HG03432 (cell line): Measurements from ENCODE around the gene KCNG3.
"Not testable (repeated sequence)": the region's sequence is repeated elsewhere in the genome, so short reads cannot be mapped to it uniquely, and the experiment has no call there.

Experiments
- ATAC-seq: cut with Tn5 transposase; IDR thresholded peaks from one replicate; pipeline ENCODE4 v1.9.1; 2021; ENCODE audit warnings: mild to moderate bottlenecking, moderate library complexity; ENCODE audit not compliant: unreplicated experiment

Gene KCNG3

DNA sequence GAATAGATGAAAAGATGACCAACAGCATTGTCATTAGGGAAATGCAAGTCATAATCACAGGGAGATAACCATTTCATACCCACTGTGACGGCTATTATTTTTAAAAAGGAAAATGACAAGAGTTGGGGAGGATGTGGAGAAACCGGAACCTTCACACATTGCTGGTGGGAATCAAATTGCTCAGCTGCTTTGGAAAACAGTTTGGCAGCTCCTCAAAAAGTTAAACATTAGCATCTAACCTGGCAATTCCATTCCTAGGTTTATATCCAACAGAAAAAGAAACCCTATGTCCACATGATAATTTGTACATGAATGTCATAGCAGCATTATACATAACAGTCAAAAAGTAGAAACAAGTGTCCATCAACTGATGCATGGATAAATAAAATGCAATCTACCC is 58.2 kb downstream of the KCNG3 start:
- no peak for ATAC-seq

DNA sequence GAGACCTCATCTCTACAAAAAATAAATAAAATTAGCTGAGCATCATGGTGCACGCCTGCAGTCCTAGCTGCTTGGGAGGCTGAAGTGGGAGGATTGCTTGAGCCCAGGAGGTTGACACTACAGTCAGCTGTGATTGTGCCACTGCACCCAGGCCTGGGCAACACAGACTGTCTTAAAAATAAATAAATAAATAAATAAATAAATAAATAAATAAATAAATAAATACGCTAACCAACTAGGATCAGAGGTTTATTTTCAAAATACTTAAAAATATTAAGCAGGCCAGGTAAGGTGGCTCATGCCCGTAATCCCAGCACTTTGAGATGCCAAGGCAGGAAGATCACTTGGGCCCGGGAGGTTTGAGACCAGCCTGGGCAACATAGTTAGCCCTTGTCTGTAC is 63.6 kb downstream of the KCNG3 start:
- no peak for ATAC-seq

DNA sequence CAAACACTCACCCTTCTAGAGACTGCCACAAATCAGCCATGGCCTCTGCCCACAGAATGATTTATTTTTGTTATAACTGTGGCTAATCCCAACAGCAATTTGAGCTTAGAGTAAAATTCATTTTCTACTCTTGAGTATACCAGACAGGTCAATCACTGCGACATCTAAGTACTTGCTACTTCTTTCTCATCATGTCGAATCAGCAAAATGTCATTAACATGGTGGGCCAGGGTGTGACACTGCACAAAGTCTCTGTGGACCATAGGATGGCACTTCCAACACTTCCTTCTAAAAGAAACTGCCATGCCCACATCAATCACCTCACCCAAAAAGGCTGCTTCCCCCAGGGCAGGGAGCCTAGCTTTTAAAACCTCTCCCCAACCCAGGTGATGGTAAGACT is 64.4 kb downstream of the KCNG3 start:
- no peak for ATAC-seq

DNA sequence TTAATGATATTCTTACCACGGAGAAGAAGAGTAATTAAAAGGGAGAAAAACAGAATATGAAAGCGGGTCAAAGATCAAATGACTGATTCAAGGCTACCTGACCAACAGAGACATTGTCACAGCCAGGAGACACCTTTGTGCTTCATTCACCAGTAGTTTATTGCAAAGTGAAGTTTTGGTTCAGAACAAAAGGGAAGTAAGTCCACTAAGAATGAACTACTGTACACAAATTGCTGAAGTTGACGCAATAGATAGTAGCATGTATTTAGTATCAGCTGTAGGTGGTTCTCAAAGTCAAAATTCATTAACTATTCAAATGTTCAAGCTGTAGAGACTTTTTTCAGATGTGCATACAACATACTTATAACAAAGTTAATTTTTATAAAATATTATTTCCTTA is 68.1 kb downstream of the KCNG3 start:
- no peak for ATAC-seq

DNA sequence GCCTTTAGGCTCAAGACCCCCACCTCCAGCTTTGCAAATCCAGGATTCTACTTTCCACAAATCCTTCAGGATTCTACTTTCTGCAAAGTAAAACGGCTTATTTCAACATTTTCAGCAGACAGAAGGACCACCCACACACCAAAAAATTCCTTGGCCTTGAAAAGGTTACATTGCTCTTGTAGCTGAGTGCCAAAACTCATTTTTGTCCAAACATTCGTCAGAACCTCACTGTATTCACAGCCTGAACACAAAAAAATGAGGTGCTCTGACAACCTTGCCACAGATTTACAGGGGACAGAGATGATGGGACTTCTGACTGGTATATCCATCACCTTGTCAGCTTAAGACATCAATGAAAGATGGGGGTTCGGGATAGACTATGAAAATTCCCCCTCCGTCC is 69.7 kb downstream of the KCNG3 start:
- ATAC-seq: no peak

DNA sequence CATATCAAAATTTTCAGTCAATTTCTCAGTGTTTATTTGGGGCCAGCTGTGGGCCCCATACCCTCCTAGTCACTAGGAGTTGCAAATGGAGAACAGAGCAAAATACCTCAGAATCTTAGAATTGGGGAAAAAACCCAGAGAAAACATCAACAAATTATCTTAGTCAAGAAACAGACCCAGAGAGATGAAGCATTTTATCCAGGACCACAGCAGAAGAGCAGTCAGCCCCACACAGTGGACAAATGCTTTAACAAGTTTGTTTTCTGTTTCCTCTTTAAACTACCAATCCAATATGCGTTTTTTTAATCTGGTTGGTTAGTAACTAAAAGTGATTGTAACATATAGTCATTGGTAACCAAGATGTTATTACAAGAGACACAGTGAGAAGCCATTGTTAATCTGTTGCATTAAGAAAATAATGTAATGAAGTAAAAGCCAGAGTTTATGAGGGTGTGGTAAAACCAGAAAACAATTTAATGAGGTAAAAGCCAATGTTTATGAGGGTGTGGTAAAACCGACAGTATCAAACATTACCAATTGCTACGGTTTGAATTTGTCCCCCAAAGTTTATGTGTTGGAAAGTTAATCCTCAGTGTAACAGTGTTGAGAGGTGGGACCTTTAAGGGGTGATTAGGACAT is 72.1 kb downstream of the KCNG3 start:
- no peak for ATAC-seq

DNA sequence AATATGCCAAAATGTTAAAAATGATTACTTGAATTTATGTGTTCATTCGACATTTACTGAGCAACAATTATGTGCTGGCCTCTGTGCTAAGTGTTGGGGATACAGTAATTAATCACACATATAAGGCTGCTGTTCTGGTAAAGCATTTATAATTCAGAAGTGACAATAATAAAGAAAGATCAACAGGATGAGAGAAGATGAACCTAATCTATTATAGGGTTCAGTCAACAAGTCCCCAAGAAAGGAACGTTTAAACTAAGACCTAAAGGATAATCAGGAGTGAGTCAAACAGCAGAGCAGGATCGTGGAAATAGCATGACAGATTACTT is 72.7 kb downstream of the KCNG3 start:
- ATAC-seq: no peak

DNA sequence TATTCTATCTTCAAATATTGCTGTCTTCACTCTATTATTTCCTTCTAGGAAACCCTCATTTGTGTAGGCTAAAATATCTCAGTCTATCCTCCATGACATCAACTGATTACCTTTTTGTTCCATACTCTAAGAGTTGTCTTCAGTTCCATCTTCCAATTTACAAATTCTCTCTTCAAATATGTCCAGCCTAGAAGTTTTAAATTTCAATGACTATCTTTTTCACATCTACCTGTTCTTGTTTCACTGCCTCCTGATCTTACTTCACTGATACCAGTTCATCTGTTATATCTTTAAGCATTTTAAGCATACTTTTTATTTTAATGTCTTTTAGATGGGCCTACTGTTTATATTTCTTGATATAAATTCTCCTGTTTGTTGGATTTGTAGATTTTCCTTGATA is 79.1 kb downstream of the KCNG3 start:
- ATAC-seq: no peak

DNA sequence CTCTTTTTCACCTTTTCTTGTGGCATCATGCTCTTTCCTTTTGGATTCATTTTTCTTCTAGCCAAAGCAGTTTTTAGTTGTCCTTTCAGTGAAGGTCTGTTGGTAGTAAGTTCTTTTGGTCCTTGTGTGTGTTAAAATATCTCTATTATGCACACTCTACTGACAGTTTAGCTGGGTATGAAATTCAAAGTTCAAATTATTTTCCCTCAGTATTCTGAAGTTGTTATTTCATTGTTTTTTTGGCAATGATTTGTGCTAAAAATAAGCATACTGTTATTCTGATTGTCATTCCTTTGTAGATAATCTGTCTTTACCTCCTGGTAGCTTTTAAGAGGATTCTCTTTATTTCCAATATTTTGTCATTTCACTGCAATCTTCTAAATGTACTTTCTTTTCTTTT is 79.6 kb downstream of the KCNG3 start:
- no peak for ATAC-seq

DNA sequence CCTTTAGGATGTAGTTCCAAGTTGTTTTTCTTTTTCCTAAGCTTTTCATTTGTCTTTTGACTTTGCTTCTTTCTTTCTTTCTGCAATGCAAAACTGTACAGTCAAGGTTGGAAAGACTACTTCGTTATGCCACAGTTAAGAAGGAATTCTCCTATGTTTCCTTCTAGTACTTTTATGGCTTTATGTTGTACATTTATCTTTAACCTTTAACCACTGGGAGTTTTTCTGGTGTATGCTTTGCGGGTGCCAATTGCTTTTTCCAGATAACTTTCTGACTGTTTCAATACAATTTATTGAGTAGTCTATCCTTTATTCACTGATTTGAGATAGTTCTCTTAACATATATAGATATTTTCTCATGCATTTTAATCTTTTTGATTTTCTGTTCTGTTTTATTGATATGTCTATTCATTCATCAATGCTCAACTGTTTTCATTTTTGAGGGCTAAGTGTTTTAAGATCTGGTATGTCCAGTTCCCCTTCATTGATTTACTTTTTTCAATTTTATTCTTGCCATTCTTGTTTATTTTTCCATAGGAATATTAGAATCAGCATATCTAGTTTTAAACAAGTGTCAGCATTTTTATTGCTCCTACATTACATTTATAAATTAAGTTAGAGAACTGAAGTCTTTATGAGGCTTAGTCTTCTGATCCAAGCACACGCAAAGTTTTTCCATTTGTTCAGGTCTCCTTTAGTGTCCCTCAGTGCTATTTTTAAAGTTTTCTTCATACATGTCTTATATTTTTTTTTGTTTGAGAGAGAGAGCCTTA is 82.9 kb downstream of the KCNG3 start:
- no peak for ATAC-seq

DNA sequence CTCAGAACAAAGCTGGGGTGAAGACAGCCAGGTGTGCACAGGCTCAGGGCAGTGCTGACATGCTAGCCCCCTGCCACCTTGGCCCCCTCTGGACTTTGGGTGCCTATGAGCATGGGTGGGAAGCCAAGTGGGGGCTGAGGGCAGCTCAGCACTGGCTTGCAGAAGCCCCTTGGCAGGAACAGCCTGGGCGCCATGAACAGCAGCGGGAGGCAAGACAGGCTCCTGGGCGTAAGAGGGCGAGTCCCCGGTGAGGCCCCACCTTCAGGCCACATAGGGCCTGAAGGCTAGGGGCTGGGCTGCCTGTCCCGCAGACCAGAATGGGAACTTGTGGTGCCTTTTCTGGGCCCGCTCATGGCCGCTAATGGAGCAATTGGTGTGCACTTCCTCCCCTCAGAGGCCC is 85.8 kb downstream of the KCNG3 start:
- no peak for ATAC-seq

DNA sequence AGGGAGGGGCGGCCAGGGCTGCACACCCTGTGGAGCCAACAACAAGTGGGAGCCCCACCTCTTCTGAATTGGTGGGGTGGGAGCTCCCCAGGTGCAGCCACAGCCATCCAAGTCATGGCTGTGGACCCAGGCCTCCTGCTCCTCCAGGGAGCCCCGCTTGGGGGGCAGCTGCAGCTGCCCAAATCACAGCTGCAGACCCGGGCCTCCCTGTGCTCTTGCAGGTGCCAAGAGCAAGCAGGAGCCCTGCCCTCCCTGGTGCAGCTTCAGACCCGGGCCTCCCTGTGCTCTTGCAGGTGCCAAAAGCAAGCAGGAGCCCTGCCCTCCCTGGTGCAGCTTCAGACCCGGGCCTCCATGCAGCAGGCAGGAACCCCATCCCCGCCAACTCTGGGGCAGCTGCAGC is 86.3 kb downstream of the KCNG3 start:
- no peak for ATAC-seq

DNA sequence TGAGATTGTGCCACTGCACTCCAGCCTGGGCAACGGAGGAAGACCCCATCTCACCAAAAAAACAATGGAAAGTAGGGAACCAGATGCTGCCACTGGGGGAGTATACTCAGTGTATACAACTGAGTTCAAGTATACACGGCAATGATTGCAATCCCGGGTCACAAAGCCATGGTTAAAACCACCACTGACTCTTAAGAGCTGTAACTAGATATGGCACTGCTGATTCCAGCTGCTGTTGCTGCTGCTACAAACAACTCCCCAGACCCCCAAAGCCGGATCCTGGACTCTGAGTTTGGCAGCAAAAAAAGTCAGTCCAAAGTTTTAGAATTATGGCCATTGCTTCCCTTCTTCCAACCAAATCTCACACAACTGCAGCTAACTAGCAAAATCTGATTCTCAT is 89.1 kb downstream of the KCNG3 start:
- no peak for ATAC-seq

DNA sequence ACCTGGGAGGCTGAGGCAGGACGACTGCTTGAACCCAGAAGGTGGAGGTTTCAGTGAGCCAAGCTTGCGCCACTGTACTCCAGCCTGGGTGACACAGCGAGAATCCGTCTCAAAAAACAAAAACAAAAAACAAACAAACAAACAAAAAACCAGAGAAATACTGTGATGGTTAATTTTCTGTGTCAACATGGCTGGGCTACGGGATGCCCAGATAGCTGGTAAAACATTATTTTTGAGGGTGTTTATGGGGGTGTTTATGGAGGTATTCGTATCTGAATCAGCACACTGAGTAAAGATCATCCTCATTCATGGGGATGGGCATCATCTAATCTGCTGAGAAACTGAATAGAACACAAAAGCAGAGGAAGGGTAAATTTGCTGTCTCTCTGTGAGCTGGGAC is 92.0 kb downstream of the KCNG3 start:
- ATAC-seq: no peak

DNA sequence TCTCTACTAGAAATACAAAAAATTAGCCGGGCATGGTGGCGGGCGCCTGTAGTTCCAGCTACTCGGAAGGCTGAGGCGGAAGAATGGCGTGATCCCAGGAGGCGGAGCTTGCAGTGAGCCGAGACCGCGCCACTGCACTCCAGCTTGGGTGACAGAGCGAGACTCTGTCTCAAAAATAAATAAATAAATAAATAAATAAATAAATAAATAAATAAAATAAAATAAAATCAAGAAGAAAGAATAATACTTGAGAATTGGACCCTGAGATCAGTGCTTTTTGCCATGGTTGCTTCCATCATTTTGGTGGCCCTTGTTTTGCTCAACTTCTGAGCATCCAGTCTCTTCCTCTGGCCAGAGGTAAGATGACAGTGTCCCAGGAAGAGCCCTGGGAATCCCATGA is 95.7 kb downstream of the KCNG3 start:
- ATAC-seq: not testable (repeated sequence)

DNA sequence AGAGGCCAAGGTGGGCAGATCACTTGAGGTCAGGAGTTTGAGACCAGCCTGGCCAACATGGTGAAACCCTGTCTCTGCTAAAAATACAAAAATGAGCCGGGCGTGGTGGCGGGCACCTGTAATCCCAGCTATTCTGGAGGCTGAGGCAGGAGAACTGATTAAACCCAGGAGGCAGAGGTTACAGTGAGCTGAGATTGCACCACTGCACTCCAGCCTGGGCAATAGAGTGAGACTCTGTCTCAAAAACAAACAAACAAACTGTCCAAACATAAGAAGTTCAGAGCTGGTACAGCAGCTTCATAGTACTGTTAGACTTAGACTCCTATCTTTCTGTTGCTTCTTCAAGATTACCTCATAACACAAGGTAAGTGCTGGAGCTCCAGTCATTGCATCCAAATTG is 100.5 kb downstream of the KCNG3 start:
- not testable (repeated sequence) for ATAC-seq

DNA sequence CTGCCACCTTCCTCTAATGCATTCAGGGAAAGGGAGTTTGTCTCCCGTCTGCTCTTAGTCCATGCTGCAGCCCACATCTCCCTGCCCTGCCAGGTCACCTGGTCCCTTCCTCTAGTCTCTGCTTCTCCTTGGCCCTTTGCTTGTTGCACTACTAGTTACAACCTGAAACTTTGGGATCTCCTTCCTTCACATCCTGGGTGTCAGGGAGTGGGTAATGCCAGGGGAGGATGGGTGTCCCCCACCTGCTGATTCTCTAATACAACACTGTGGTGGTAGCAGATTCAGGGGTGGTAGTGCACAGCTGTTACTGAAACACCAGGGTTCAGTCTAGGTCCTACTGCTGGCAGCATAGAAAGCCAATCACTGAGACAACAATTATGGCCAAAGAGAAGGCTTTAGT is 101.6 kb downstream of the KCNG3 start:
- ATAC-seq: no peak
